PC-3 (cell line): Measurements from ENCODE around the gene CHKA. TPM values are rescaled to one million over a fixed set of nuclear protein-coding genes. Genes with fewer than 3 reads are reported as not detected.
"Not testable (repeated sequence)": the region's sequence is repeated elsewhere in the genome, so short reads cannot be mapped to it uniquely, and the experiment has no call there.

ENCODE experiments used
- ATAC-seq: fragments of 200-7000 bp; cut with Tn5 transposase; 2 replicates; pipeline ENCODE4 v1.9.1; 2020; ENCODE audit warnings: mild to moderate bottlenecking, moderate library complexity
- BruUV-seq: library from RNA; stranded (reverse); fragments of 400-500 nt; replicated peaks from 2 replicates; lab custom pipeline; 2021; lab: Mats Ljungman, UMichigan
- CTCF ChIA-PET: fragments of 300-600 bp; sonication (Branson Sonifier 250); formaldehyde crosslinking; loops from one replicate; lab custom pipeline; 2022; ENCODE audit warnings: antibody characterized with exemption; lab: Charles Lee
- POLR2A ChIA-PET: fragments of 300-600 bp; sonication (Branson Sonifier 250); formaldehyde crosslinking; loops from one replicate; lab custom pipeline; 2022; ENCODE audit warnings: antibody characterized with exemption; ENCODE audit not compliant: unreplicated experiment; lab: Charles Lee
- DNase-seq: peaks from one replicate; pipeline ENCODE4 v3.0.0-alpha.2; 2015
- H2AFZ ChIP-seq: fragments of 300-600 bp; sonication (generic); 2 replicates; pipeline ENCODE4 v1.6.0; 2016; ENCODE audit warnings: antibody characterized with exemption, low read length
- H3F3A ChIP-seq: fragments of 300-600 bp; sonication (generic); one replicate; pipeline ENCODE4 v1.6.0; 2017; ENCODE audit warnings: antibody characterized with exemption, low read length, control low read depth, mild to moderate bottlenecking; ENCODE audit not compliant: unreplicated experiment
- H3K27ac ChIP-seq: fragments of 300-600 bp; sonication (generic); 2 replicates; pipeline ENCODE4 v1.5.1; 2016; ENCODE audit warnings: mild to moderate bottlenecking, low read length
- H3K27me3 ChIP-seq: fragments of 300-600 bp; sonication (generic); 2 replicates; pipeline ENCODE4 v1.6.1; 2016; ENCODE audit warnings: low read length, mixed read lengths
- H3K36me3 ChIP-seq: fragments of 300-600 bp; sonication (generic); 2 replicates; pipeline ENCODE4 v1.6.1; 2016; ENCODE audit warnings: low read depth, mixed run types, low read length, mixed read lengths
- H3K4me1 ChIP-seq: fragments of 300-600 bp; sonication (generic); 2 replicates; pipeline ENCODE4 v1.5.1; 2016; ENCODE audit warnings: low read length; ENCODE audit not compliant: insufficient read depth
- H3K4me2 ChIP-seq: fragments of 300-600 bp; sonication (generic); 2 replicates; pipeline ENCODE4 v1.6.0; 2016; ENCODE audit warnings: low read length
- H3K4me3 ChIP-seq: fragments of 300-600 bp; sonication (generic); 2 replicates; pipeline ENCODE4 v1.5.1; 2016; ENCODE audit warnings: mild to moderate bottlenecking, low read length, mixed read lengths
- H3K79me2 ChIP-seq: fragments of 300-600 bp; sonication (generic); 2 replicates; pipeline ENCODE4 v1.6.1; 2017; ENCODE audit warnings: low read length, mixed read lengths
- H3K9ac ChIP-seq: fragments of 300-600 bp; sonication (generic); 2 replicates; pipeline ENCODE4 v1.6.0; 2016; ENCODE audit warnings: mild to moderate bottlenecking, low read length
- H3K9me2 ChIP-seq: fragments of 300-600 bp; sonication (generic); replicated peaks from 2 replicates; pipeline ENCODE4 v1.6.1; 2016; ENCODE audit warnings: mixed run types, low read length, mixed read lengths
- H3K9me3 ChIP-seq: fragments of 300-600 bp; sonication (generic); 2 replicates; pipeline ENCODE4 v1.6.1; 2016; ENCODE audit warnings: low read length, mixed read lengths
- H4K20me1 ChIP-seq: fragments of 300-600 bp; sonication (generic); 2 replicates; pipeline ENCODE4 v1.6.1; 2016; ENCODE audit warnings: low read length, mixed read lengths
- CTCF ChIP-seq: fragments of 300-600 bp; sonication (generic); conservative IDR thresholded peaks from 2 replicates; pipeline ENCODE4 v1.5.1; 2017; ENCODE audit warnings: antibody characterized with exemption, low read depth, mild to moderate bottlenecking, low read length
- EZH2 ChIP-seq: fragments of 300-600 bp; sonication (generic); IDR thresholded peaks from one replicate; pipeline ENCODE4 v1.6.1; 2017; ENCODE audit warnings: antibody characterized with exemption, mild to moderate bottlenecking, low read length; ENCODE audit not compliant: unreplicated experiment
- EZH2phosphoT487 ChIP-seq: fragments of 300-600 bp; sonication (generic); IDR thresholded peaks from 2 replicates; pipeline ENCODE4 v1.6.1; 2018; ENCODE audit warnings: mild to moderate bottlenecking, antibody characterized with exemption, low read length, borderline replicate concordance
- intact Hi-C: fragments of 100-400 bp; cut with micrococcal nuclease; formaldehyde crosslinking; loops from 2 replicates; pipeline ENCODE4 v1.9.0; 2023
- total RNA-seq: library from RNA; depleted of rRNA; stranded (reverse); fragments of >200 nt; gene quantifications from 2 replicates; pipeline ENCODE4 v1.2.3, GENCODE V29; 2014

CHKA gene
- total RNA-seq, 1 experiment from 2014 or later: 57.5 TPM

- intact Hi-C loops: no loop called here
- TF ChIP-seq EZH2phosphoT487 (no peak), EZH2 (no peak), CTCF (no peak)
- peaks cover 7% of the 10 kb centered on the region; the same call in 1 of the 2 replicates for H3K4me1 ChIP-seq
- no peak overlapping the region for H3K27ac ChIP-seq
- H3K79me2 ChIP-seq: peaks cover 79% of the 10 kb centered on the region
- ChIA-PET POLR2A (interaction anchor here (0.6 kb wide), 1 partner anchor 46 kb away, joined by 3 read pairs; no protein-coding TSS in a partner anchor), CTCF (no interaction called here)
- H3K9ac ChIP-seq: no peak overlapping the region
- ATAC-seq (no peak), DNase-seq (no peak)
- H2AFZ ChIP-seq: no peak overlapping the region
- no peak overlapping the region for H3K4me3 ChIP-seq
- H3K9me2 ChIP-seq: no peaks in the 10 kb centered on the region
- peaks cover 6% of the 10 kb centered on the region for H3K36me3 ChIP-seq
- peaks cover 36% of the 10 kb centered on the region for H4K20me1 ChIP-seq
- H3K4me2 ChIP-seq: no peak overlapping the region
- BruUV-seq: no TSS peak
- H3K27me3 ChIP-seq: no peaks in the 10 kb centered on the region
- no peaks in the 10 kb centered on the region for H3F3A ChIP-seq
- no peaks in the 10 kb centered on the region for H3K9me3 ChIP-seq
These were observed 22.1 kb downstream of the CHKA start for GRCh38 chr11:68099057-68099456.

DNA sequence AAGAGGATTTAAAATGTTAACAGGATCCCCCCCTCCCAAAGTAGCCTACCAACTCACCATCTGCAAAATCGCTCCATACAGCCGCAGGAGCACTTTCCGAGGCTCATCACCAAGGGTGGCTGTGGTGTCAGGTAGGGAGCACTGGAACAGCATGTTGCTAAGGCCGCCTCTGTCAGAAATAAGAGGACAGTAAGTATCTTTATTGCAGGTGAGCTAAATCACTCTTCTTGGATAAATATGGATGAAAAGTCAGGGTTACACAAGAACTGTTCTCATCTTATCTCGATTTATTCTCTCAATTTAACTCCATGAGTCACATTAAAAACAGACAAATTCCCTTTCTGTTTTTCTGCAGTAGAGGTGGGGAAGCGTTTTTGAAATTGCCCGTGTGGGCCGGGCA lies 24.2 kb downstream of the CHKA start:
- ChIA-PET CTCF (no interaction called here), POLR2A (no interaction called here)
- Histone ChIP-seq H3K36me3 (peaks cover 6% of the 10 kb centered on the region), H3K79me2 (peaks cover 74% of the 10 kb centered on the region), H4K20me1 (peaks cover 27% of the 10 kb centered on the region), H3F3A (no peaks in the 10 kb centered on the region), H3K27me3 (no peaks in the 10 kb centered on the region), H3K9me2 (no peaks in the 10 kb centered on the region), H3K4me3 (no peak overlapping the region), H3K4me1 (peaks cover 7% of the 10 kb centered on the region; the same call in 1 of the 2 replicates), H3K9me3 (no peaks in the 10 kb centered on the region), H3K9ac (no peak overlapping the region), H3K4me2 (no peak overlapping the region), H3K27ac (no peak overlapping the region), H2AFZ (no peak overlapping the region)
- no TSS peak for BruUV-seq
- DNase-seq (no peak), ATAC-seq (no peak)
- intact Hi-C loops: no loop called here
- TF ChIP-seq EZH2phosphoT487 (no peak), EZH2 (no peak), CTCF (no peak)

DNA sequence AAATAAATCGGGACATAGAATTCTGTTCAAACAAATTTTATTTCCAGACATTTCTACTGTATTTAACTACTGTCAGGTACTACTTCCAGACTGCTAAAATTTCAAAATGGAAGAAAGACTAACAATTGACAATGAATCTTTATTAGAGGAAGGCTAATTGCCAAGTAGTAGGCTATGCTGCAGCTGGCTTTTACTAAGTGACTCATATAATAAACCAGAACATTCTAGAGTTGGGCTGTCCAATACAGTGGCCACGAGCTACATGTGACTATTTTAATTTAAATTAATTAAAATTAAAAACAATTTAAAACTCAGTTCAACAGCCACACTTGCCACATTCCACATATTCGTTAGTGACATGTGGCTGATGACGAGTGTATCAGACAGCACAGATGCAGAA lies 27.6 kb downstream of the CHKA start:
- intact Hi-C loops: no loop called here
- Histone ChIP-seq H3K9me2 (no peaks in the 10 kb centered on the region), H3K27me3 (no peaks in the 10 kb centered on the region), H3F3A (no peaks in the 10 kb centered on the region), H3K27ac (no peak overlapping the region), H3K36me3 (peaks cover 6% of the 10 kb centered on the region), H2AFZ (no peak overlapping the region), H3K4me2 (no peak overlapping the region), H3K9me3 (no peaks in the 10 kb centered on the region), H3K4me1 (peaks cover 3% of the 10 kb centered on the region; the same call in 1 of the 2 replicates), H3K4me3 (no peak overlapping the region), H4K20me1 (peaks cover 17% of the 10 kb centered on the region; the same call in 1 of the 2 replicates), H3K9ac (no peak overlapping the region), H3K79me2 (peaks cover 70% of the 10 kb centered on the region)
- DNase-seq: no peak
- ChIA-PET POLR2A (interaction anchor here (0.6 kb wide), 1 partner anchor 108 kb away, joined by 3 read pairs; no protein-coding TSS in a partner anchor), CTCF (no interaction called here)
- TF ChIP-seq CTCF: no peak
- no peak for TF ChIP-seq EZH2
- no TSS peak for BruUV-seq
- ATAC-seq: no peak

DNA sequence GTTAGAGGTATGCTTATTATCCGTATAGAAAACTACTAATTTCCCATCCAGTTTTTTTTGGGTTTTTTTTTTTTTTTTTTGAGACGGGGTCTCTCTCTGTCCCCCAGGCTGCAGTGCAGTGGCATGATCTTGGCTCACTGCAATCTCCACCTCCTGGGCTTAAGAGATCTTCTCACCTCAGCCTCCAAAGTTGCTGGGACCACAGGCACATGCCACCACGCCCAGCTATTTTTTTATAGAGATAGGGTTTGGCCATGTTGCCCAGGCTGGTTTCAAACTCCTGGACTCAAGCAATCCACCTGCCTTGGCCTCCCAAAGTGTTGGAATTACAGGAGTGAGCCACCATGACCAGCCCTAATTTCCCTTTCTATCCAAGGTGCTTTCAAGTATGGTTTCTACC lies 28.2 kb downstream of the CHKA start:
- ATAC-seq, H3K4me2 ChIP-seq, H3F3A ChIP-seq, H3K4me1 ChIP-seq, H3K9me2 ChIP-seq, DNase-seq, intact Hi-C loops, H3K27ac ChIP-seq, POLR2A ChIA-PET, H3K9me3 ChIP-seq, H3K36me3 ChIP-seq, CTCF ChIA-PET, H3K9ac ChIP-seq, H2AFZ ChIP-seq, H3K27me3 ChIP-seq, BruUV-seq, H3K4me3 ChIP-seq: not testable (repeated sequence)
- peaks cover 68% of the 10 kb centered on the region for H3K79me2 ChIP-seq
- peaks cover 17% of the 10 kb centered on the region; the same call in 1 of the 2 replicates for H4K20me1 ChIP-seq
